ENCODE data around the gene TBC1D22A. TPM values are rescaled to one million over a fixed set of nuclear protein-coding genes. Genes with fewer than 3 reads are reported as not detected.
A peak's percentile ranks its signal among the peaks of the same experiment; 100 is the strongest.

Gene TBC1D22A
- total RNA-seq, 1 donor from 2014 or later: 34.1 TPM

DNA sequence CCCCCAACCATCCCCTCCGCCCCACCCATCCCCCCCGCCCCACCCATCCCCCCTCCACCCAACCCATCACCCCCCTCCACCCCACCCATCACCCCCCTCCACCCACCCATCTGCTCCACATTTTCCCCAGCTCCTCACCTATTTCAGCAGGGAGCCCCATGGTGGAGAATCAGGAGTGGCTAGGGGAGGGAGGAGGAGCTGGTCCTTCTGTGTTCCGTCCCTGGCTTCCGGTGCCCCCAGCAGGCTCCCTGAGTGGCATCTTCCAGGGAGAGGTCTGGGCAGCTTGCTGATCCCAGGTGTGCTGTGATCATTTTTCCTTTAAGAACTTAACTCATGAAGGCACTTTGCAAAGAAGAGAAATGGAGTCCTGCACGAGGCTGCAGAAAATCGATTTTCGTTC is 365.8 kb downstream of the TBC1D22A start:
- Histone ChIP-seq H3K4me3 (no peak overlapping the region), H3K36me3 (no peaks in the 10 kb centered on the region), H3K27me3 (ENCODE audit: low read depth) (no peaks in the 10 kb centered on the region), H3K27ac (no peak overlapping the region), H3K4me1 (no peaks in the 10 kb centered on the region), H3K9me3 (no peaks in the 10 kb centered on the region)
- TF ChIP-seq, protein P1, sequence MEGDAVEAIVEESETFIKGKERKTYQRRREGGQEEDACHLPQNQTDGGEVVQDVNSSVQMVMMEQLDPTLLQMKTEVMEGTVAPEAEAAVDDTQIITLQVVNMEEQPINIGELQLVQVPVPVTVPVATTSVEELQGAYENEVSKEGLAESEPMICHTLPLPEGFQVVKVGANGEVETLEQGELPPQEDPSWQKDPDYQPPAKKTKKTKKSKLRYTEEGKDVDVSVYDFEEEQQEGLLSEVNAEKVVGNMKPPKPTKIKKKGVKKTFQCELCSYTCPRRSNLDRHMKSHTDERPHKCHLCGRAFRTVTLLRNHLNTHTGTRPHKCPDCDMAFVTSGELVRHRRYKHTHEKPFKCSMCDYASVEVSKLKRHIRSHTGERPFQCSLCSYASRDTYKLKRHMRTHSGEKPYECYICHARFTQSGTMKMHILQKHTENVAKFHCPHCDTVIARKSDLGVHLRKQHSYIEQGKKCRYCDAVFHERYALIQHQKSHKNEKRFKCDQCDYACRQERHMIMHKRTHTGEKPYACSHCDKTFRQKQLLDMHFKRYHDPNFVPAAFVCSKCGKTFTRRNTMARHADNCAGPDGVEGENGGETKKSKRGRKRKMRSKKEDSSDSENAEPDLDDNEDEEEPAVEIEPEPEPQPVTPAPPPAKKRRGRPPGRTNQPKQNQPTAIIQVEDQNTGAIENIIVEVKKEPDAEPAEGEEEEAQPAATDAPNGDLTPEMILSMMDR (IDR thresholded peaks at IDR 0.05): no peak
- intact Hi-C loops (cut with DNase I): no loop called here
- DNase-seq (peak; percentile 8), ATAC-seq (no peak)

DNA sequence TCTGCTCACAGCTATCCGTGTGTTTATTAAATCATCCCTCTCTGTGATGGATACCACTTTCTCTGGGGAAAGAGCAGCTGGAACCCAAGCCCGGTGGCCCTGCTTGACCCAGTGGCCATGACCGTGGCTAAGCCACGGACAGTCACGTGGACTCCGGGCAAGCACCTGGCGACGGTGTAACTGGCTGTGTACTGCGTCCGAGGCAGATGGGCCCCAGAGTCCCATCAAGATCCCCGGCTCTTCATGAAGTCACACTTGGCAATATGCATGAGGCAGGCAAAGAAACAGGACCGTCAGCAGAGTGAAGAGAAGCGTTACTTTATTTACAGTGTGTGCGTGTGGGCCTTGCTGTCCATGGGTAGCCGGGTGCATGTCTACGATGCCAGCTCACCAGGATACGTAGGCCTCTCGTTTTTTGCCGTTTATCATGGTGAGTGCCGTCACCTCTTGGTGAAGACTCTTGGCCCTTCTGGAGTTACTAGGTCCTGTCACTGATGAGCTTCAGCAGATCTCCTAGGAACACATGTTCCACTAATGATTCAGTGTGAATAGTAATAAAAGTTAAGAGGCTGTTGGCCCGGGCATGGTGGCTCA is 366.3 kb downstream of the TBC1D22A start:
- ATAC-seq: no peak
- Histone ChIP-seq H3K4me1 (no peaks in the 10 kb centered on the region), H3K27ac (no peak overlapping the region), H3K36me3 (no peaks in the 10 kb centered on the region), H3K27me3 (ENCODE audit: low read depth) (no peaks in the 10 kb centered on the region), H3K4me3 (no peak overlapping the region), H3K9me3 (no peaks in the 10 kb centered on the region)
- intact Hi-C loops (cut with DNase I): no loop called here
- peak; percentile 44 for DNase-seq
- TF ChIP-seq, protein P1 (IDR thresholded peaks at IDR 0.05): no peak

DNA sequence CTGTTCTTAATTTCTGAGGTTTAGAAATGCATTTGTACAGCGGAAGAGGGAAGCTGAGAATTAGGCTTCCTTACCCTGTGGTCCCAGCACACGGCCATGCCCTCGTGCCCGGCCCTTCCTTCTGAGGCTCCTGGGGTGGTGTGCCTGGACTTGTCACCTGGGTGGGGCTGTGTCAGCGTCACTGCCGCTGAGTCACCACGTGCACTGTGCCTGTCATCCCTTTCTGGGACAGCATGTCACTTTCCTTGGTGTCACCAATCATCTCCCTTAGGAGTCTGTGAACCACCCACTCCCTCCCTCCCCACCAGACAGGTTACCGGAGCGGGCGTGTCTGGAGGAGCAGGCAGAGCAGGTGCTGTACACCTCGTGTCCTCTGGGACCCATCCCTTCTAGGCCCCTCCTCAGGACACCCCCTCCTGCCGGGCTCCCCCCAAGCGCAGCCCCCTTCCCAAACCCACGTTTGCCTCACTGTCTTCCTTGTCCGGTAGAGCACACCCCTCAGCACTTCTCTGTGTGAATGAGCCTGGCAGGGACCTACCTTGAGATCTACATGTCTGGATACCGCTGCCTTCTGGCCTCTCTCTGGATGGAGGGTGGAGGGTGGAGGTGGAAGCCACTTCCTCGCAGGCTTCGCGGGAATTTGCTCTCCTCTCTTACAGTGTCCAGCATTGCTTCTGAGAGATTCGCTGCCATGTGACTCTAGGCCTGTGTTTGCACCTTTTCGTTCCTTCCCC is 367.6 kb downstream of the TBC1D22A start:
- peak; percentile 49 for DNase-seq
- H3K27me3 ChIP-seq (ENCODE audit: low read depth): no peaks in the 10 kb centered on the region
- H3K36me3 ChIP-seq: no peaks in the 10 kb centered on the region
- H3K4me3 ChIP-seq: no peak overlapping the region
- ATAC-seq: peak; percentile 24 to 40
- no peaks in the 10 kb centered on the region for H3K9me3 ChIP-seq
- TF ChIP-seq, protein P1 (IDR thresholded peaks at IDR 0.05): no peak
- no peaks in the 10 kb centered on the region for H3K4me1 ChIP-seq
- intact Hi-C loops (cut with DNase I): no loop called here
- no peak overlapping the region for H3K27ac ChIP-seq

DNA sequence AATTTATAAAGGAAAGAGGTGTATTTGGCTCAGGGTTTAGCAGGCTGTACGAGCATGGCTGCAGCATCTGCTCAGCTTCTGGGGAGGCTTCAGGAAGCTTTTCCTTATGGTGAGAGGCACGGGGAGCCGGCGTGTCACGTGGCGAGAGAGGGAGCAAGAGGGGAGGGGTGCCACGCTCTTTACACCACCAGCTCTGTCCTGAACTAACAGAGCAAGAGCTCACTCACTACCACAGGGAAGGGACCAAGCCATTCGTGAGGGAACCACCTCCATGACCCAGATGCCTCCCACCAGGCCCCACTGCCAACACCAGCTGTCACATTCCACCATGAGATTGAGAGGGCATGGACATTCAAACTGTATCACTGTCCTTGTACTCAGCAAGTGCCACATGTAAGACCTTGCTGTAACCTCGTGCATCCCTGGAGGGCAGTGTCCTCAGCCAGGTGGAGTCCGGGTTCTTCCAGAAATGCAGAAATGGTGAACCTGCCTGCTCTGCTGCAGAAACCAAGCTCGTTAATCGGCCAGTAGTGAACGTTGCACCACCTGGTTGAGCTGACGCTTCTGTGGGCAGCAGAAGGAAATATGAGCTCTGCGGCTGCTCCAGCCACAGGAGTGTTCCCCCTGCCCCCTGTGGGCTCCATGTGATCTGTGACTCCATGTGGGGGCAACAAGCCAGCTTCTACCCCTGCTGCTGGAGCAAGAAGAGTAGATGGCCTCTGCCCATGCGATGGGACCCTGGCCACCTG is 368.6 kb downstream of the TBC1D22A start:
- no peak overlapping the region for H3K27ac ChIP-seq
- intact Hi-C loops (cut with DNase I): no loop called here
- no peaks in the 10 kb centered on the region for H3K27me3 ChIP-seq (ENCODE audit: low read depth)
- no peaks in the 10 kb centered on the region for H3K9me3 ChIP-seq
- DNase-seq: peak; percentile 14
- H3K4me1 ChIP-seq: no peaks in the 10 kb centered on the region
- no peak for ATAC-seq
- TF ChIP-seq, protein P1 (IDR thresholded peaks at IDR 0.05): no peak
- no peaks in the 10 kb centered on the region for H3K36me3 ChIP-seq
- H3K4me3 ChIP-seq: no peak overlapping the region

DNA sequence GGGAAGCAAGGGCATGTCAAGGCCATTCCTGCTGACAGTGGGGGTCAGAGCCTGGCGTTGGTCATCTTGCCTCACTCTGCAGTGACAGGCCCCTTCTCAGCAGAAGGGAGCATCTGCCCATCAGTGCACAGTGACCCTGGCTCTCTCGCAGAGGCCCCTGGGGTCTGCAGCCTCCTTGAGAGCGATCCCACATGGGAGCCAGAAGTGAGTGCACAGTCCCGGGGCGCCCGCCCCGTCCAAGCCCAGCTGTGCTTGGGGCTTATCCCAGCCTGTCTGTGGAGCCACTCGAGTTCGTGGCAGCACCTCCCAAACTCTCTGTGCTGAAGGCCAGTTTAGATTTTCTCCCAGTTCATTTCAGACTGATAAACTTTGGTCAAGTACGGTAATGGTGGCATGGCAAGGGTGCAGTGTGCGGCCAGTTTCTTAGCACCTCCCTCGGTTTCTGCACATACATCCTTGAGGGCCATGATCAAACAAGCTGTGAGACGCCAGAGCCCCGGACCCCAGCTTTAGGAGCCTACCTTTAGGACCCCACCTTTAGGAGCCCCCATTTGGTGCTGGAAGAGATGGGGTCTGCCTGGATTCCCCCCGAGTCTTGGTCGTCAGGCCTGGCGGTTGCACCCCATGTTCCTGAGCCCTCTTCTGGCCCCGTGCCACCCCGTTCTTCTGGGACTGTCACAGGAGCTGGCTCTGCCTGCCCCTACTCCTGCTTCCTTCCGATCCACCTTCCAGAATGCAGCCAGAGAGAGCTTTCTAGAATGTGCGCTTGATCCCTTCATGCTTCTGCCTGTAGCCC is 369.4 kb downstream of the TBC1D22A start:
- no peak overlapping the region for H3K4me3 ChIP-seq
- intact Hi-C loops (cut with DNase I): no loop called here
- no peak for ATAC-seq
- no peaks in the 10 kb centered on the region for H3K4me1 ChIP-seq
- TF ChIP-seq, protein P1 (IDR thresholded peaks at IDR 0.05): no peak
- no peaks in the 10 kb centered on the region for H3K36me3 ChIP-seq
- no peak overlapping the region for H3K27ac ChIP-seq
- no peak for DNase-seq
- H3K27me3 ChIP-seq (ENCODE audit: low read depth): no peaks in the 10 kb centered on the region
- no peaks in the 10 kb centered on the region for H3K9me3 ChIP-seq

Measured in lower lobe of right lung (tissue), 2 donors.